GM21367 (cell line): Measurements from ENCODE around the gene ARHGEF12.

Experiments
- ATAC-seq: cut with Tn5 transposase; IDR thresholded peaks from one replicate; pipeline ENCODE4 v1.9.1; 2021; ENCODE audit not compliant: unreplicated experiment

ARHGEF12 gene

GRCh38 chr11:120410622-120411380, 74.6 kb downstream of the ARHGEF12 start:
- no peak for ATAC-seq

GRCh38 chr11:120413480-120413879, 77.3 kb downstream of the ARHGEF12 start:
- no peak for ATAC-seq

GRCh38 chr11:120420572-120420971, 84.4 kb downstream of the ARHGEF12 start:
- no peak for ATAC-seq

DNA sequence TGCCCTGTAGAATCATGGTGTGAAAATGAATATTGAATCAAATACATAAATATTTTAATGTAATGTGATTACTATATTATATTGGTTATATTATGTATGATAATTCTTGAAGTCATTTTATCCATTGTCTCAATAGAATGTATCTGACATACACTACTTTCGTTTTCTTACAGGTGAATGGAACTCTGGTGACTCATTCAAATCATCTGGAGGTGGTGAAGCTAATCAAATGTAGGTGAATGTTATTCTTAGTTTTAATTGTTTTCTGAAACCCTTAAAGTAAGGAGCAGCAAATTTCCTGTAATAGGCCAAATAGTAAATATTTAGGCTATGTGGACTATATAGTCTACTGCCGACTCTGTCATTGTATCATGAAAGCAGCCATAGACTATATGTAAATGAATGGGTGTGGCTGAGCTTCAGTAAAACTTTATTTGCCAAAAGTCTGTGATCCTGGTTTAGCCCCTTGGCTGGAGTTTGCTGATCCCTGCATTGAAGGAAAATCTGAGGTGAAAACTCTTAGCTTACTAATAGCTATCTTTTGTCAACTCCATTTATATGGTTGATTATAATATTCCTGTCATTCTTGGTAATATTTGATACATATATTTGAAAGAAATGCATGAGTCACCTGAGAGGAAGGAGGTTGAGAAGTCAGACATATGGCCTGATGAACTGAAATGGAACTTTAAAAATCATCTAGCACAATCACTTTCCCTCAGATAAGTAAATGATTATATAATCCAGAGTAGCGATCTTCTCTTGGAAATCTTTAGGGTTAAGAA, 88.2 kb downstream of the ARHGEF12 start:
- no peak for ATAC-seq

GRCh38 chr11:120424970-120425332, 88.7 kb downstream of the ARHGEF12 start:
- no peak for ATAC-seq

- no peak for ATAC-seq
Observed at GRCh38 chr11:120425527-120425926, 89.3 kb downstream of the ARHGEF12 start.

GRCh38 chr11:120430146-120430545, 93.9 kb downstream of the ARHGEF12 start:
- no peak for ATAC-seq

GRCh38 chr11:120431633-120432032, 95.4 kb downstream of the ARHGEF12 start:
- no peak for ATAC-seq

GRCh38 chr11:120432056-120433018, 96.1 kb downstream of the ARHGEF12 start:
- ATAC-seq = no peak

- ATAC-seq = no peak
Observed at GRCh38 chr11:120441592-120441991, 105.4 kb downstream of the ARHGEF12 start.

DNA sequence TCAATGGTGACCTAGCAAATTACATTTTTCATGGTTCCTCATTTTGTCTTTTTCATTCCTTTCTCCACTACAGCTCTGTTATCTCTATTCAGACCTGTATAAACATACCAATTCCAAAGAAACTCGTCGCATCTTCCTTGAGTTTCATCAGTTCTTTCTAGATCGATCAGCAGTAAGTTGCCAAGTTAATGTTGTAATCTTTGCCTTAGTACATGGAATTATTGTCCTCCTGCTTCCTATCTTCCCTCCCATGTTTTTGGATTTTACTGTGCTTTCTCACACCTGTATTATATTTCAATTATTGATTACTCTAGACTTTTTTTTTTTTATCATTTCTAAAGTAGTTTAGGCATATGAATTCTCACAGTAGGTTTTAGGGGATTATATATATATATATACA, 105.8 kb downstream of the ARHGEF12 start:
- ATAC-seq = no peak

DNA sequence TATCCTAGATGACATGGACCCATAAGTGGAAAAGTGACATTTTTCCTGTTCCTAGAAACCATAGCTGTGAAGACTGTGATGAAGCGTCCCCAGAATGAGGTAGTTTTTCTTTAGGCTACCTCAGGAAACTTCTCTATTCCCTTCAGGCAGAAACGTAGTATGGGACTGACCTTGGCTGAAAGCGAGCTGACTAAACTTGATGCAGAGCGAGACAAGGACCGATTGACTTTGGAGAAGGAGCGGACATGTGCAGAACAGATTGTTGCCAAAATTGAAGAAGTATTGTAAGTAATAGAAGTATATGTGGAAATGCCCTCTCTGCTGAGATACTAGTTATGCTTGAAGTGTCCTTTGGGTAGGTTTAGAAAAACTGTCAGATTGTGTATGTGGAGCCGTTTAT, 110.6 kb downstream of the ARHGEF12 start:
- no peak for ATAC-seq

DNA sequence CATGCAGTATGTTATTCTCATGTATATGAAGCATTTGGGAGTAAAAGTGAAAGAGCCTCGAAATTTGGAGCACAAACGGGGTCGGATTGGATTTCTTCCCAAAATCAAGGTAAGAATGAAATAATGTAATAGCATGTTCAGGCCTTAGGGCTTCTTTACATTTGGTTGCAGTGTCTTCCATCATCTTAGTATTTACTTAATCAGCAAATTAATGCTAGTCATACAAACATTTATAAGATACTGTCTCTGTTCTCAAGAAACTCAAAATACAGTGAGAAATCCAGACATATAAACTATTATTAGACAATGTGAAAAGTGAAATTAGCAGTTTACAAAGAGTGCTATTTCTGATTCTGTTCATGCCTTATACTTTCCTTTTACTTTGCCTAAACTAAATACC, 112.0 kb downstream of the ARHGEF12 start:
- ATAC-seq = no peak

- no peak for ATAC-seq
Observed at GRCh38 chr11:120455487-120455886, 119.3 kb downstream of the ARHGEF12 start.

DNA sequence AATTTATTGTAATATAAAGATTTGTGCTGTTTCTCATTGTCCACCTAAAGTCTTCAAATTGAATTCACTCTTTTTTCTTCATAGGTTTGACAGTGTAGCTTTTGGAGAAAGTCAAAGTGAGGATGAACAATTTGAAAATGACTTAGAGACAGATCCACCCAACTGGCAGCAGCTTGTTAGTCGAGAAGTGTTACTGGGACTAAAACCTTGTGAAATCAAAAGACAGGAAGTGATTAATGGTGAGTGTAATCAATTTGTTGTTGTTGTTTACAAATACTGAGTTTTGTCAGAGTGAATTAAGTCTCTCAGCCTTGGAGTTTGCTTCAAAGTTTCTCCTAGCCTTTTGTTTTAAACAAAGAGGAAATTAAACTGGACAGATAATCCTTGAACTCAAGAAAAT, 121.8 kb downstream of the ARHGEF12 start:
- no peak for ATAC-seq

DNA sequence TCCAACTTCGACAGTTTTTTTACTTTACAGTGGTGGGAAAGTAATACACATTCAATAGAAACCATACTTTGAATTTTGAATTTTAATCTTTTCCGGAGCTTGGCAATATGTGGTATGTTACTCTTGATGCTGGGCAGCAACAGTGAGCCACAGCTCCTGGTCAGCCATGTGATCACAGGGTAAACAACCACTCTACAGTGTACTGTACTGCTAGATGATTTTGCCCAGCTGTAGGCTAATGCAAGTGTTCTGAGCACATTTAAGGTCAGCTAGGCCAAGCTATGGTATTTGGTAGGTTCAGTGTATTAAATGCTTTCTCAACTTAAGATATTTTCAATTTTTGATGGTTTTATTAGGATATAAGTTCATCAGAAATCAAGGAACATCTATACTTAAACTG, 126.6 kb downstream of the ARHGEF12 start:
- no peak for ATAC-seq

DNA sequence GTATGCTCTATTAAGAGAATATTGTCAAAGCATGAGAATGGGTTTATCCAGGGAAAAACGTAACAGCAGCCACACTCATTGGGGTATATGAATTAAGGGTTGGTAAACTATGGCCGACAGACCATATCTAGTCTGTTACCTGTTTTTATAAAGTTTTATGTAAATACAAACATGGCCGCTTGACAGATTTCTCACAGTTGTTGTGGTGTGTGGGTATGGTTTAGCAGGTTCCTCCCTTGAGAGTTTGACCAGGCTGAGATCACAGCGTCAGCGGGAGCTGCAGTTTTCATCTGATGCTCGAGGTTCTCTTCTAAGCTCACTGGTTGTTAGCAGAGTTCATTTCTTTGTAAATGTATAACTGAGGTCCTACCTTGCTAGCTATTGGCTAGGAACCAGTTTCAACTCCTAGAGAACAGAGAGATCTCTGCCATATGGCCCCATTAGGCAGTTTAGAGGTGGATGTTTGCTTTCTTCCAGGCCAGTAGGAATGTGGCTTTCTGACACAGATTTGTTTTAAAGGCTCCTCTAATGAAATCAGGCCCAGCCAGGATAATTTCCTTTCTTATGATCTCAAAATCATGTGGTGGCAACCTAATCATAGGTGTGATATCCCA, 129.8 kb downstream of the ARHGEF12 start:
- no peak for ATAC-seq

GRCh38 chr11:120467627-120468026, 131.4 kb downstream of the ARHGEF12 start:
- no peak for ATAC-seq

GRCh38 chr11:120471131-120471530, 134.9 kb downstream of the ARHGEF12 start:
- no peak for ATAC-seq

GRCh38 chr11:120471994-120472393, 135.8 kb downstream of the ARHGEF12 start:
- ATAC-seq = no peak

DNA sequence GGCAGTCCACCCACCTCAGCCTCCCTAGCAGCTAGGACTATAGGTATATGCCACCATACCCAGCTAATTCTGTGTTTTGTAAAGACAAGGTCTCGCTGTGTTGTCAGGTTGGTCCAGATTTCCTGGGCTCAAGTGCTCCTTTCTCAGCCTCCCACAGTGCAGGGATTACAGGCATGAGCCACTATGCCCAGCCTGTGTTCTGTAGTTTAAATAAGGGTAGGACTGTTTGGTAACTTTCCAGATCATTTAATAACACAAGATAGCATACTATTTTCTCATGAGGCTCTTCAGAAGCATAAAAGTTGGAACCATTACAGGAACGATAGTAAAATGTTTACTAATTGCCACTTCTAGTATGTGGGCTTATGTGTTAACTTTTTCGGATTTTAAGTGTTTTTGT, 137.3 kb downstream of the ARHGEF12 start:
- no peak for ATAC-seq
